HL-60 (cell line): ENCODE data around the gene CEP112.

Experiments
- DNase-seq, 2 experiments: peaks; one replicate each; pipeline ENCODE4 v3.0.0-alpha.2; 2010 to 2020; ENCODE audit warnings: low read depth in 1 of 2, low spot score in 1 of 2
- H3K27ac ChIP-seq: fragments of 250-450 bp; sonication (Bioruptor Pico); replicated peaks from 2 replicates; pipeline ENCODE4 v1.5.1; 2020; ENCODE audit warnings: mild to moderate bottlenecking, moderate library complexity
- H3K27me3 ChIP-seq: fragments of 250-450 bp; sonication (Bioruptor Pico); 2 replicates; pipeline ENCODE4 v1.5.1; 2021; ENCODE audit warnings: mild to moderate bottlenecking, moderate library complexity; ENCODE audit not compliant: insufficient read depth, poor library complexity, severe bottlenecking
- H3K4me3 ChIP-seq: replicated peaks from 2 replicates; pipeline ENCODE4 v1.5.1; 2011; ENCODE audit warnings: mild to moderate bottlenecking, control low read depth, low read length; ENCODE audit not compliant: insufficient read depth
- CTCF ChIP-seq: IDR thresholded peaks from one replicate; pipeline ENCODE4 v1.5.1; 2011; ENCODE audit warnings: low read length, control low read depth, inconsistent platforms; ENCODE audit not compliant: insufficient read depth
- GABPA ChIP-seq: IDR thresholded peaks from 2 replicates; pipeline ENCODE4 v1.6.1; 2012; ENCODE audit warnings: low read depth
- POLR2AphosphoS5 ChIP-seq: IDR thresholded peaks from 2 replicates; pipeline ENCODE4 v1.6.1; 2012; ENCODE audit warnings: low read depth
- REST ChIP-seq: IDR thresholded peaks from 2 replicates; pipeline ENCODE4 v1.6.1; 2012; ENCODE audit warnings: low read depth; ENCODE audit not compliant: insufficient replicate concordance
- SPI1 ChIP-seq: IDR thresholded peaks from 2 replicates; pipeline ENCODE4 v1.6.1; 2012; ENCODE audit warnings: low read depth, mild to moderate bottlenecking, borderline replicate concordance

Gene CEP112

GRCh38 chr17:65926599-65926998 lies 265.3 kb downstream of the CEP112 start:
- peaks cover 4% of the 10 kb centered on the region for H3K27me3 ChIP-seq
- TF ChIP-seq CTCF, result no peak
- no peak for TF ChIP-seq POLR2AphosphoS5
- TF ChIP-seq SPI1, result no peak
- no peak for TF ChIP-seq REST
- no peak for TF ChIP-seq GABPA
- no peak for DNase-seq

GRCh38 chr17:65925606-65926307 lies 266.2 kb downstream of the CEP112 start:
- TF ChIP-seq CTCF, result no peak
- TF ChIP-seq POLR2AphosphoS5, result no peak
- TF ChIP-seq REST, result no peak
- no peak for TF ChIP-seq GABPA
- no peak for TF ChIP-seq SPI1
- no peak for DNase-seq
- Histone ChIP-seq H3K27me3 (peaks cover 4% of the 10 kb centered on the region), H3K4me3 (no peak overlapping the region), H3K27ac (no peak overlapping the region)

More at GRCh38 chr17:65926599-65926998, 265.3 kb downstream of the CEP112 start:
- Histone ChIP-seq H3K4me3 (no peak overlapping the region), H3K27ac (no peak overlapping the region)

- TF ChIP-seq GABPA (no peak), REST (no peak), SPI1 (no peak), POLR2AphosphoS5 (no peak), CTCF (no peak)
- peaks cover 4% of the 10 kb centered on the region for H3K27me3 ChIP-seq
- no peak for DNase-seq
- no peak overlapping the region for H3K4me3 ChIP-seq
- H3K27ac ChIP-seq, result no peak overlapping the region
Observed at GRCh38 chr17:65920996-65921395, 270.9 kb downstream of the CEP112 start.
